Peyer's patch (tissue), 4 donors: ENCODE results near the gene FANCI. TPM values are rescaled to one million over a fixed set of nuclear protein-coding genes. Genes with fewer than 3 reads are reported as not detected.
A peak's percentile ranks its signal among the peaks of the same experiment; 100 is the strongest.

Source experiments
- DNase-seq, 3 donors: peaks; one replicate each; pipeline ENCODE4 v3.0.0-alpha.2; 2017 to 2019
- H3K27ac ChIP-seq, 4 donors: fragments of 200-600 bp; sonication (generic); one replicate each; pipeline ENCODE4 v1.5.1; 2016 to 2019
- H3K27me3 ChIP-seq, 2 donors: fragments of 200-600 bp; sonication (generic); one replicate each; pipeline ENCODE4 v1.5.1; 2019
- H3K36me3 ChIP-seq, 3 donors: fragments of 200-600 bp; sonication (generic); one replicate each; pipeline ENCODE4 v1.5.1; 2016 to 2019
- H3K4me1 ChIP-seq, 4 donors: fragments of 200-600 bp; sonication (generic); one replicate each; pipeline ENCODE4 v1.5.1; 2016 to 2019
- H3K4me3 ChIP-seq, 4 donors: fragments of 200-600 bp; sonication (generic); 1 replicate in 3 of 4; 2 replicates in 1 of 4; pipeline ENCODE4 v1.5.1; 2016 to 2019; ENCODE audit warnings: mild to moderate bottlenecking in 1 of 4
- H3K9me3 ChIP-seq, 4 donors: fragments of 200-600 bp; sonication (generic); one replicate each; pipeline ENCODE4 v1.5.1; 2016 to 2019; ENCODE audit warnings: mild to moderate bottlenecking in 1 of 4
- CTCF ChIP-seq, 6 experiments: fragments of 450-650 bp in 4 of 6; fragments of 200-600 bp in 2 of 6; sonication (generic) in 1 of 6; IDR thresholded peaks; one replicate each; pipeline ENCODE4 v1.5.1; 2017 to 2019; ENCODE audit warnings: antibody characterized with exemption in 6 of 6, mild to moderate bottlenecking in 3 of 6, moderate library complexity in 1 of 6
- POLR2A ChIP-seq, 2 donors: fragments of 450-650 bp; IDR thresholded peaks; one replicate each; pipeline ENCODE4 v1.5.1; 2017; ENCODE audit warnings: antibody characterized with exemption in 2 of 2, mild to moderate bottlenecking in 2 of 2, moderate library complexity in 2 of 2
- total RNA-seq, 4 donors: library from RNA; depleted of rRNA; stranded (reverse); fragments of >200 nt; gene quantifications; one replicate each; pipeline ENCODE4 v1.1.0, GENCODE V29; 2016

Gene FANCI
- 10 to 100 TPM in 2 of 4 donors, 1 to 10 TPM in 2; 5.6 to 75.9 (median 10.8) TPM for total RNA-seq

GRCh38 chr15:89243691-89244573 lies at the start of gene FANCI:
Gene FANCI (plus strand): TSS chr15:89243979. CDS start chr15:89247648, 3,669 bp downstream.
- TF ChIP-seq CTCF (IDR thresholded peaks at IDR 0.05) (peak in 4 of 6 experiments; percentile 42 to 60 (median 47)), POLR2A (IDR thresholded peaks at IDR 0.05) (no peak)
- DNase-seq, result peak; percentile 95 to 98 (median 97)
- Histone ChIP-seq H3K4me3 (peak within 1 kb of the TSS; percentile 53 to 71 (median 64)), H3K4me1 (peaks cover 0 to 8% (median 7%) of the 10 kb centered on the region in 4 donors), H3K27me3 (no peaks in the 10 kb centered on the region), H3K36me3 (no peaks in the 10 kb centered on the region), H3K9me3 (no peaks in the 10 kb centered on the region), H3K27ac (peak within 1 kb of the TSS; percentile 16 to 58 (median 36))

- Histone ChIP-seq H3K9me3 (no peaks in the 10 kb centered on the region), H3K27me3 (no peaks in the 10 kb centered on the region), H3K4me1 (no peaks in the 10 kb centered on the region), H3K27ac (no peak overlapping the region), H3K4me3 (no peak overlapping the region), H3K36me3 (peaks cover 0 to 76% (median 4%) of the 10 kb centered on the region in 3 donors)
- TF ChIP-seq CTCF (IDR thresholded peaks at IDR 0.05) (no peak), POLR2A (IDR thresholded peaks at IDR 0.05) (no peak)
- no peak for DNase-seq
Observed at GRCh38 chr15:89194608-89195007, 49.2 kb upstream of the FANCI start.

- H3K27ac ChIP-seq, result no peak overlapping the region
- H3K36me3 ChIP-seq, result peaks cover 0 to 74% (median 4%) of the 10 kb centered on the region in 3 donors
Observed at GRCh38 chr15:89195836-89196235, 47.9 kb upstream of the FANCI start.

GRCh38 chr15:89196241-89196640 lies 47.5 kb upstream of the FANCI start:
- Histone ChIP-seq H3K9me3 (no peaks in the 10 kb centered on the region), H3K27me3 (no peaks in the 10 kb centered on the region), H3K4me1 (no peaks in the 10 kb centered on the region), H3K36me3 (peaks cover 0 to 74% (median 4%) of the 10 kb centered on the region in 3 donors), H3K4me3 (no peak overlapping the region), H3K27ac (no peak overlapping the region)
- TF ChIP-seq POLR2A (IDR thresholded peaks at IDR 0.05), result no peak
- no peak for TF ChIP-seq CTCF (IDR thresholded peaks at IDR 0.05)
- DNase-seq, result no peak

More at GRCh38 chr15:89195836-89196235, 47.9 kb upstream of the FANCI start:
- Histone ChIP-seq H3K27me3 (no peaks in the 10 kb centered on the region), H3K9me3 (no peaks in the 10 kb centered on the region), H3K4me3 (no peak overlapping the region), H3K4me1 (no peaks in the 10 kb centered on the region)
- no peak for DNase-seq
- no peak for TF ChIP-seq CTCF (IDR thresholded peaks at IDR 0.05)
- no peak for TF ChIP-seq POLR2A (IDR thresholded peaks at IDR 0.05)

- TF ChIP-seq POLR2A (IDR thresholded peaks at IDR 0.05), result no peak
- no peak for TF ChIP-seq CTCF (IDR thresholded peaks at IDR 0.05)
- DNase-seq, result no peak
- no peaks in the 10 kb centered on the region for H3K27me3 ChIP-seq
Observed at GRCh38 chr15:89196994-89197393, 46.8 kb upstream of the FANCI start.

More at GRCh38 chr15:89196994-89197393, 46.8 kb upstream of the FANCI start:
- Histone ChIP-seq H3K36me3 (peaks cover 0 to 72% (median 4%) of the 10 kb centered on the region in 3 donors), H3K4me1 (no peaks in the 10 kb centered on the region), H3K9me3 (no peaks in the 10 kb centered on the region), H3K27ac (no peak overlapping the region), H3K4me3 (no peak overlapping the region)
